GM23338 (cell line): ENCODE data around the gene SPEM2. TPM values are rescaled to one million over a fixed set of nuclear protein-coding genes. Genes with fewer than 3 reads are reported as not detected.

Source experiments
- ATAC-seq: fragments of 200-7000 bp; cut with Tn5 transposase; 3 replicates; pipeline ENCODE4 v1.9.1; 2020
- DNase-seq: peaks from one replicate; pipeline ENCODE4 v3.0.0-alpha.2; 2015; ENCODE audit warnings: low spot score
- H2AFZ ChIP-seq: fragments of 200-600 bp; sonication (generic); 2 replicates; pipeline ENCODE4 v1.8.0; 2016; ENCODE audit warnings: antibody characterized with exemption, mild to moderate bottlenecking, moderate library complexity
- H3F3A ChIP-seq: fragments of 200-600 bp; sonication (generic); replicated peaks from 2 replicates; pipeline ENCODE4 v1.8.0; 2017; ENCODE audit warnings: antibody characterized with exemption, mixed run types, low read depth
- H3K27ac ChIP-seq: fragments of 200-600 bp; sonication (generic); 2 replicates; pipeline ENCODE4 v1.6.1; 2016; ENCODE audit warnings: low read depth
- H3K27me3 ChIP-seq: fragments of 200-600 bp; sonication (generic); 2 replicates; pipeline ENCODE4 v1.8.0; 2016; ENCODE audit warnings: mild to moderate bottlenecking, mixed run types, moderate library complexity; ENCODE audit not compliant: insufficient read depth
- H3K36me3 ChIP-seq: fragments of 200-600 bp; sonication (generic); 2 replicates; pipeline ENCODE4 v1.8.0; 2016; ENCODE audit warnings: mild to moderate bottlenecking; ENCODE audit not compliant: insufficient read depth
- H3K4me1 ChIP-seq: fragments of 200-600 bp; sonication (generic); 2 replicates; pipeline ENCODE4 v1.8.0; 2016; ENCODE audit warnings: mild to moderate bottlenecking, moderate library complexity; ENCODE audit not compliant: insufficient read depth
- H3K4me2 ChIP-seq: fragments of 200-600 bp; sonication (generic); 2 replicates; pipeline ENCODE4 v1.7.1; 2017; ENCODE audit warnings: mixed run types
- H3K4me3 ChIP-seq: fragments of 200-600 bp; sonication (generic); 2 replicates; pipeline ENCODE4 v1.6.1; 2016; ENCODE audit warnings: mixed run types
- H3K79me2 ChIP-seq: fragments of 200-600 bp; sonication (generic); replicated peaks from 2 replicates; pipeline ENCODE4 v1.8.0; 2017; ENCODE audit warnings: mild to moderate bottlenecking; ENCODE audit not compliant: insufficient read depth
- H3K9me2 ChIP-seq: fragments of 200-600 bp; sonication (generic); 2 replicates; pipeline ENCODE4 v1.8.0; 2017; ENCODE audit not compliant: insufficient read depth
- H4K20me1 ChIP-seq: fragments of 200-600 bp; sonication (generic); replicated peaks from 2 replicates; pipeline ENCODE4 v1.8.0; 2017; ENCODE audit warnings: mild to moderate bottlenecking; ENCODE audit not compliant: insufficient read depth
- H3K27ac Mint-ChIP-seq: 2 replicates; pipeline ENCODE4 v1.8.0; 2020; ENCODE audit warnings: inconsistent platforms, mild to moderate bottlenecking, moderate library complexity, mixed read lengths
- H3K27me3 Mint-ChIP-seq: 3 replicates; pipeline ENCODE4 v1.8.0; 2022; ENCODE audit warnings: low read depth, mild to moderate bottlenecking, moderate library complexity, mixed read lengths, inconsistent platforms; ENCODE audit not compliant: insufficient read depth, poor library complexity
- H3K36me3 Mint-ChIP-seq: 3 replicates; pipeline ENCODE4 v1.8.0; 2021; ENCODE audit warnings: low read depth, mild to moderate bottlenecking, inconsistent platforms, moderate library complexity, mixed read lengths
- H3K4me1 Mint-ChIP-seq: 3 replicates; pipeline ENCODE4 v1.8.0; 2020; ENCODE audit warnings: mild to moderate bottlenecking, inconsistent platforms, mixed read lengths
- H3K4me3 Mint-ChIP-seq: 3 replicates; pipeline ENCODE4 v1.8.0; 2021; ENCODE audit warnings: moderate library complexity, mild to moderate bottlenecking, inconsistent platforms, mixed read lengths
- H3K9me3 Mint-ChIP-seq: 3 replicates; pipeline ENCODE4 v1.8.0; 2020; ENCODE audit warnings: moderate library complexity, mild to moderate bottlenecking, inconsistent platforms, mixed read lengths
- CREB1 ChIP-seq: fragments of 250-450 bp; sonication (Bioruptor Pico); IDR thresholded peaks from 2 replicates; pipeline ENCODE4 v1.5.0; 2020; ENCODE audit warnings: low read depth, mild to moderate bottlenecking, moderate library complexity
- CTCF ChIP-seq, 2 experiments: fragments of 200-600 bp in 1 of 2; sonication (generic) in 1 of 2; conservative IDR thresholded peaks; 2 replicates each; pipeline versions ENCODE4 v1.5.1 to v1.6.1; 2016 to 2017; ENCODE audit warnings: antibody characterized with exemption in 2 of 2, low read depth in 2 of 2, mild to moderate bottlenecking in 2 of 2, moderate library complexity in 1 of 2
- ETS1 ChIP-seq: IDR thresholded peaks from 2 replicates; pipeline ENCODE4 v1.6.1; 2016; ENCODE audit warnings: antibody characterized with exemption
- EZH2 ChIP-seq: fragments of 200-600 bp; sonication (generic); IDR thresholded peaks from one replicate; pipeline ENCODE4 v1.8.0; 2017; ENCODE audit warnings: antibody characterized with exemption, mild to moderate bottlenecking, low read depth; ENCODE audit not compliant: unreplicated experiment
- EZH2phosphoT487 ChIP-seq: fragments of 200-600 bp; sonication (generic); IDR thresholded peaks from one replicate; pipeline ENCODE4 v1.8.1; 2018; ENCODE audit warnings: antibody characterized with exemption; ENCODE audit not compliant: unreplicated experiment
- JUNB ChIP-seq: IDR thresholded peaks from one replicate; pipeline ENCODE4 v1.6.1; 2016; ENCODE audit warnings: antibody characterized with exemption; ENCODE audit not compliant: unreplicated experiment
- NANOG ChIP-seq: IDR thresholded peaks from 2 replicates; pipeline ENCODE4 v1.6.1; 2016; ENCODE audit warnings: antibody characterized with exemption, borderline replicate concordance
- POLR2AphosphoS5 ChIP-seq: IDR thresholded peaks from 2 replicates; pipeline ENCODE4 v1.6.1; 2016; ENCODE audit warnings: antibody characterized with exemption, low read depth
- REST ChIP-seq: IDR thresholded peaks from one replicate; pipeline ENCODE4 v1.6.1; 2018; ENCODE audit warnings: antibody characterized with exemption; ENCODE audit not compliant: unreplicated experiment
- STAT1 ChIP-seq: IDR thresholded peaks from one replicate; pipeline ENCODE4 v1.6.1; 2016; ENCODE audit warnings: antibody characterized with exemption; ENCODE audit not compliant: unreplicated experiment
- ZNF114 ChIP-seq: fragments of 250-450 bp; sonication (Bioruptor Pico); IDR thresholded peaks from 2 replicates; pipeline ENCODE4 v1.5.0; 2020; ENCODE audit warnings: mild to moderate bottlenecking, moderate library complexity
- ZNF331 ChIP-seq: fragments of 250-450 bp; sonication (Bioruptor Pico); IDR thresholded peaks from 2 replicates; pipeline ENCODE4 v1.5.0; 2020; ENCODE audit warnings: low read depth, mild to moderate bottlenecking, moderate library complexity
- ZNF462 ChIP-seq: fragments of 250-450 bp; sonication (Bioruptor Pico); IDR thresholded peaks from 2 replicates; pipeline ENCODE4 v1.5.0; 2020; ENCODE audit warnings: mild to moderate bottlenecking, moderate library complexity
- polyA plus RNA-seq: library from polyadenylated mRNA; unstranded; fragments of >200 nt; fragmentation: Nextera tagmentation; extraction: Ambion mirVana; gene quantifications from 2 replicates; pipeline ENCODE4 v1.2.1, GENCODE V29; 2016
- total RNA-seq: library from RNA; depleted of rRNA; stranded (reverse); fragments of >200 nt; shearing (Covaris generic); gene quantifications from 2 replicates; pipeline ENCODE4 v1.2.3, GENCODE V29; 2014

SPEM2 gene
- total and polyA plus RNA-seq, 2 experiments from 2014 or later: not detected

GRCh38 chr17:7468290-7468689, 42.9 kb downstream of the SPEM2 start:
- Histone ChIP-seq H3K27ac (no peak overlapping the region), H3K27me3 (no peaks in the 10 kb centered on the region), H3K4me1 (peaks cover 4% of the 10 kb centered on the region; the same call in 1 of the 2 replicates), H2AFZ (no peak overlapping the region), H3K36me3 (no peaks in the 10 kb centered on the region), H4K20me1 (no peaks in the 10 kb centered on the region), H3K4me3 (no peak overlapping the region), H3K4me2 (no peak overlapping the region), H3K9me2 (no peaks in the 10 kb centered on the region), H3F3A (no peaks in the 10 kb centered on the region), H3K79me2 (peaks cover 14% of the 10 kb centered on the region; the same call in 1 of the 2 replicates)
- H3K9me3 Mint-ChIP-seq: no peaks in the 10 kb centered on the region
- peaks cover 7% of the 10 kb centered on the region for H3K36me3 Mint-ChIP-seq
- DNase-seq (no peak), ATAC-seq (no peak)
- H3K27ac Mint-ChIP-seq: no peak overlapping the region
- H3K4me1 Mint-ChIP-seq: peaks cover 8% of the 10 kb centered on the region; the same call in 2 of the 3 replicates
- no peak for TF ChIP-seq POLR2AphosphoS5
- TF ChIP-seq CTCF (conservative IDR thresholded peaks at IDR 0.05; ENCODE audit: low read depth in 2 of 2): no peak
- no peak for TF ChIP-seq CREB1
- TF ChIP-seq ZNF331 (CRISPR knock-in tag): no peak
- no peak for TF ChIP-seq EZH2
- TF ChIP-seq JUNB: no peak
- TF ChIP-seq ETS1: no peak
- no peak for TF ChIP-seq NANOG
- no peak for TF ChIP-seq ZNF114 (CRISPR knock-in tag)
- no peak for TF ChIP-seq ZNF462 (CRISPR knock-in tag)
- no peak for TF ChIP-seq STAT1
- TF ChIP-seq EZH2phosphoT487: no peak
- TF ChIP-seq REST: no peak
- H3K27me3 Mint-ChIP-seq: peaks cover 10% of the 10 kb centered on the region
- no peak overlapping the region for H3K4me3 Mint-ChIP-seq
